ENCODE results near the gene FRMPD1. TPM values are rescaled to one million over a fixed set of nuclear protein-coding genes. Genes with fewer than 3 reads are reported as not detected.
"Not testable (repeated sequence)": the region's sequence is repeated elsewhere in the genome, so short reads cannot be mapped to it uniquely, and the experiment has no call there.

FRMPD1 gene
- total RNA-seq: under 1 TPM in 2 of 4 donors, not detected in 2; 0.04 to 0.18 TPM

- H3K36me3 ChIP-seq: no peaks in the 10 kb centered on the region
- no peaks in the 10 kb centered on the region for H3K9me3 ChIP-seq
- H3K4me3 ChIP-seq: peak within 1 kb of the TSS; percentile 40 to 73 (median 50)
- no peak for DNase-seq
- intact Hi-C loops (cut with DNase I): loop anchor here (10.0 kb wide), 1 partner anchor 64 kb away; no protein-coding TSS in a partner anchor
- TF ChIP-seq POLR2A (IDR thresholded peaks at IDR 0.05) (no peak), CTCF (IDR thresholded peaks at IDR 0.05) (peak in 1 of 6 experiments; percentile 14)
- H3K27me3 ChIP-seq: peaks cover 0 to 94% (median 5%) of the 10 kb centered on the region in 4 donors
- H3K27ac ChIP-seq: no peak within 1 kb of the TSS
- H3K4me1 ChIP-seq: peaks cover 5 to 19% (median 6%) of the 10 kb centered on the region in 3 donors
- WGBS, 2 donors: 3% methylated on average over 21 of the region's 73 CpGs; no CpG with 5 or more reads in 1 of the 2 donors
Measured at GRCh38 chr9:37650873-37651768, at the start of gene FRMPD1. Gene FRMPD1 (plus strand): TSS chr9:37650954. CDS start chr9:37692642, 41,688 bp downstream.

- Histone ChIP-seq H3K27me3 (peaks cover 0 to 15% (median 0%) of the 10 kb centered on the region in 4 donors), H3K4me1 (peaks cover 0 to 14% (median 13%) of the 10 kb centered on the region in 3 donors)
- DNase-seq; H3K36me3 ChIP-seq; intact Hi-C loops (cut with DNase I); H3K4me3 ChIP-seq; H3K9me3 ChIP-seq; H3K27ac ChIP-seq: not testable (repeated sequence)
- WGBS, 2 donors: 76 to 94% methylated on average over 4 of the region's 4 CpGs
Measured at GRCh38 chr9:37602061-37602460, 48.7 kb upstream of the FRMPD1 start.

- Histone ChIP-seq H3K4me3 (peak overlapping the region in 1 of 4 donors; percentile 26), H3K36me3 (no peaks in the 10 kb centered on the region), H3K4me1 (peaks cover 0 to 14% (median 13%) of the 10 kb centered on the region in 3 donors), H3K27ac (peak overlapping the region in 2 of 4 donors; percentile 61 to 75), H3K27me3 (peaks cover 0 to 15% (median 0%) of the 10 kb centered on the region in 4 donors), H3K9me3 (no peaks in the 10 kb centered on the region)
- TF ChIP-seq POLR2A (IDR thresholded peaks at IDR 0.05): no peak
- no peak for TF ChIP-seq CTCF (IDR thresholded peaks at IDR 0.05)
- no peak for DNase-seq
- intact Hi-C loops (cut with DNase I): no loop called here
- 29 to 35% methylated on average over 5 of the region's 5 CpGs for WGBS, 2 donors
Measured at GRCh38 chr9:37602817-37603216, 47.9 kb upstream of the FRMPD1 start.

GRCh38 chr9:37604296-37604695, 46.5 kb upstream of the FRMPD1 start:
- TF ChIP-seq CTCF (IDR thresholded peaks at IDR 0.05): no peak
- TF ChIP-seq POLR2A (IDR thresholded peaks at IDR 0.05): no peak
- H3K27ac ChIP-seq: no peak overlapping the region
- peaks cover 0 to 15% (median 0%) of the 10 kb centered on the region in 4 donors for H3K27me3 ChIP-seq
- no peak overlapping the region for H3K4me3 ChIP-seq
- H3K4me1 ChIP-seq: peaks cover 0 to 14% (median 13%) of the 10 kb centered on the region in 3 donors
- H3K36me3 ChIP-seq: no peaks in the 10 kb centered on the region
- no peaks in the 10 kb centered on the region for H3K9me3 ChIP-seq
- WGBS, 2 donors: 76 to 81% methylated on average over 1 of the region's 1 CpG
- intact Hi-C loops (cut with DNase I): no loop called here
- no peak for DNase-seq

- no peak overlapping the region for H3K27ac ChIP-seq
- TF ChIP-seq POLR2A (IDR thresholded peaks at IDR 0.05) (no peak), CTCF (IDR thresholded peaks at IDR 0.05) (no peak)
- H3K4me1 ChIP-seq: peaks cover 0 to 5% (median 4%) of the 10 kb centered on the region in 3 donors
- no peak overlapping the region for H3K4me3 ChIP-seq
- no peaks in the 10 kb centered on the region for H3K9me3 ChIP-seq
- peaks cover 0 to 14% (median 0%) of the 10 kb centered on the region in 4 donors for H3K27me3 ChIP-seq
- intact Hi-C loops (cut with DNase I): no loop called here
- no peaks in the 10 kb centered on the region for H3K36me3 ChIP-seq
- DNase-seq: no peak
Measured at GRCh38 chr9:37608250-37608649, 42.5 kb upstream of the FRMPD1 start.
